GM21529 (cell line): Measurements from ENCODE around the gene GLG1.
"Not testable (repeated sequence)": the region's sequence is repeated elsewhere in the genome, so short reads cannot be mapped to it uniquely, and the experiment has no call there.

ENCODE experiments used
- ATAC-seq: cut with Tn5 transposase; IDR thresholded peaks from one replicate; pipeline ENCODE4 v1.9.1; 2021; ENCODE audit not compliant: unreplicated experiment

GLG1 gene

DNA sequence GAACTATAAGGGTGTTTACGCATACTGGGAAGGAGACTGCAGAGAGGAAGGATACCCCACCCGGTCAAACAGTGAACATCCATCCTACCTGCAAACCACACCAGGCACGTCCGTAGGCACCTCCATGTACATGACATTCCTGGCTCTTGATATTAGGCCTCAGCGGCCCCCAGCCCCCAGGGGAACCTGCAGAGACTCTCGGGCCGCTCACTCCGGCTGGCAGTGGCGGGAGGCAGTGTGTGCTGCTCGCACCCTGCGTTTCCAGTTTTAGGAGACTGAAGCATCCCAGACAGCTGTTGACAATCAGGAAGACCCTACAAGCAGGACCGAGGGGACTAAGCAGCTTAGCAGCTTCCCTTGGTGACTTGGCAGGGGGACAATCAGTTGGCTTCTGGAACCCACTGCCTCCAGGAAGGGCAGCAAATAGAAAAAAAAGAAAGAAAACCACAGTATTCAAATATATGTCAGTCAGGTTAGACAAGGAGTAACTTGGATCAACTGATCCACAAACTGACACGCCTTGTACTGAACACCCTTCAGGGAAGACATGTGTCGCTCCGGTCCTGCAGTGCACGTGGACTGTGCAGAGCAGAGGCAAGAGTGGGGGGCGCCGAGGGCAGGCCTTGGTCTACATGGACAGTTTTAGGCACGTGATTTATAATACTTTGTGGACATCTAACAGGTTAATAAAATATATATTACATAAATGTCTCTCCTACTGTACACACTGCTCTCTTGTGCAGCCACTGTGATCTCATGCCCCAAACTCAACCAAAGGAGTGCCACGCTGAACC lies 155.8 kb downstream of the GLG1 start:
- ATAC-seq: no peak

DNA sequence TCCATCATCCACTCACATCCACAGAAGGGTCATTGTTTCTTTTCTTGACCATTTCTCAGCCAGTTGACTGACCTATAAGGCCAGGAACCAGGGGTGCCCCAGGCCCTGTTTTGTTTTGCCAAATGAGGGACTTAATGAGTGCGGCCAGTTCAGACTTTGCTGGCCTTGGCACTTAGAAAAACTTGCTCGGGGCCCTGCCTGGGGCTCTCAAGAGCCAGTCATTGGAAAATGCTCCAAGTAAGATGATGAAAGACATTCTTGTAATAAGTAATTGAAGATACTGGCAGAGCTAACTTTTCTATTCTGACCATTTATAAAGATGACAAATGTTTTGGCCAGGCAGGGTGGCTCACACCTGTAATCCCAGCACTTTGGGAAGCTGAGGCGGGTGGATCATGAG lies 156.7 kb downstream of the GLG1 start:
- no peak for ATAC-seq

- ATAC-seq: no peak
Measured at GRCh38 chr16:74449470-74449869, 157.4 kb downstream of the GLG1 start.

DNA sequence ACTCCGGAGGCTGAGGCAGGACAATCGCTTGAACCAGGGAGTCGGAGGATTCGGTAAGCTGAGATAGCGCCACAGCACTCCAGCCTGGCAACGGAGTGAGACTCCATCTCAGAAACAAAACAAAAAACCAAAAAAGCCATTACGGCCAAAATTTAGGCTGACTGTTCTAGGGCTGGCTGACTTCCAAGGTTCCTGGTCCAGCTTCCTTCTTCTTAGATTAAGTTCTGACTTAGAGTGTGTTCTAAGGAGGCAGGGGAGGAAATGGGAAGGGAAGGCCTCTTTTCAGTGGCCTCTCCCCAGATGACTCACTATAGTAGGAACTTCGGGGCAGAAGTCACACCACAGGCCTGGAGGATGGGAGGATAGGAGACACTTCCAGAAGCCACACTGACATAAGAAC lies 157.9 kb downstream of the GLG1 start:
- ATAC-seq: no peak

- no peak for ATAC-seq
Measured at GRCh38 chr16:74447578-74447977, 159.3 kb downstream of the GLG1 start.

GRCh38 chr16:74446866-74447265 lies 160.0 kb downstream of the GLG1 start:
- no peak for ATAC-seq

GRCh38 chr16:74443624-74444346 lies 163.1 kb downstream of the GLG1 start:
- ATAC-seq: not testable (repeated sequence)

DNA sequence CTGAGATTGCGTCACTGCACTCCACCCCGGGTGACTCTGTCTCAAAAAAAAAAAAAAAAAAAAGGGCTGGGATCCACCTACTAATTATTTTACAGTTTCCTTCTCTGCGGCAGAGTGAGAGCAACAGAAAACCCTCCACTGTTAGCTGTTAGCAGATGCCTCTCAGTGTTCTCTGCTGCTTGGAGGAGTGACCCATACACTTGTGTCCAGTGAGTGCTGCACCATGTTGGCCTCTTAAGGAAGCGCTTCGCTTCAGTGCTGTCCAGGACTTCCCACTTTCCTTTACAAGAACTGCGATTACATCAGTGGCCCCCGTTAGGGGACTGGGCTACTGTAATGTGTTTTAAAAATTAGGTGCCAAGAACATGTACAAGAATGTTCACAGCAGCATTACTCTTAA lies 167.2 kb downstream of the GLG1 start:
- ATAC-seq: no peak

- ATAC-seq: no peak
Measured at GRCh38 chr16:74438492-74438979, 168.4 kb downstream of the GLG1 start.

GRCh38 chr16:74431516-74431915 lies 175.4 kb downstream of the GLG1 start:
- no peak for ATAC-seq

GRCh38 chr16:74430036-74430712 lies 176.7 kb downstream of the GLG1 start:
- ATAC-seq: peak; percentile 83

DNA sequence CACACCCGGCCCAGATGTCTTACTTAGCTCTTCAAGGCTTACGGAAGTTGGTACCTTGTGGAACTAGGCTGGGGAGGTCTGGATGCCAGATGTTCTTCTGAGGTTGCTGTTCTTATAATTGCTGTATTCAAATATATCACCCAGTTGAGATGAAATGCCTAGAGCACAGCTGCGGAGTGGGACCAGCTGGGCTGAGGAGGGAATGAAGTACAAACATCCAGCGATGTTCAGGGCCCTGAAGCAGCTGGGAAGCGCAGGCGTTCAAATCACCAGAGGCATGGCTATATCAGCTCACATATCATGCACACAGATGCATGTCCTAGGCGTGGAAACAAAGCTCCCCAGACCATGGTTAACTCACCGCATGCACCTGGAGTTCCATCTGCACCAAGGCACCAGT lies 178.4 kb downstream of the GLG1 start:
- not testable (repeated sequence) for ATAC-seq

- ATAC-seq: not testable (repeated sequence)
Measured at GRCh38 chr16:74425751-74426150, 181.2 kb downstream of the GLG1 start.

DNA sequence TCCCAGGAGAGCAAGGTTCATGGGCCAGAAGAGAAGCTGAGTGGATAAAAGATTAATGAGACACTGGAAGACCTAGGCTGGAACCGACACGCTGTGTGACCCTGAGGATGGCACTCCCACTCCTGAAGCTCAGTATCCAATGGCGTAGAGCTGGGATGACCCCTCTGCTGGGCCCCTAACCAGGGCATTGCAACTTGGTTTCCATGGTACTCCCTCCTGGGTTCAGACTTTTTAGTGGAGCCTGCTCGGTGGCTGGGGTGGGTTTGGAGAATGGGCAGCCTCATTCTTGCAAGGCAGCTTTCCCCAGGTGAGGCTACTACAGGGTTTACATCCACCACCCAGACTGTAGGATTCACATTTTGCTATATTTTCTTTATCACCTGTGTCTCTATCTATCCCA lies 183.2 kb downstream of the GLG1 start:
- ATAC-seq: not testable (repeated sequence)

- not testable (repeated sequence) for ATAC-seq
Measured at GRCh38 chr16:74422086-74422485, 184.8 kb downstream of the GLG1 start.

GRCh38 chr16:74421482-74421785 lies 185.5 kb downstream of the GLG1 start:
- not testable (repeated sequence) for ATAC-seq

DNA sequence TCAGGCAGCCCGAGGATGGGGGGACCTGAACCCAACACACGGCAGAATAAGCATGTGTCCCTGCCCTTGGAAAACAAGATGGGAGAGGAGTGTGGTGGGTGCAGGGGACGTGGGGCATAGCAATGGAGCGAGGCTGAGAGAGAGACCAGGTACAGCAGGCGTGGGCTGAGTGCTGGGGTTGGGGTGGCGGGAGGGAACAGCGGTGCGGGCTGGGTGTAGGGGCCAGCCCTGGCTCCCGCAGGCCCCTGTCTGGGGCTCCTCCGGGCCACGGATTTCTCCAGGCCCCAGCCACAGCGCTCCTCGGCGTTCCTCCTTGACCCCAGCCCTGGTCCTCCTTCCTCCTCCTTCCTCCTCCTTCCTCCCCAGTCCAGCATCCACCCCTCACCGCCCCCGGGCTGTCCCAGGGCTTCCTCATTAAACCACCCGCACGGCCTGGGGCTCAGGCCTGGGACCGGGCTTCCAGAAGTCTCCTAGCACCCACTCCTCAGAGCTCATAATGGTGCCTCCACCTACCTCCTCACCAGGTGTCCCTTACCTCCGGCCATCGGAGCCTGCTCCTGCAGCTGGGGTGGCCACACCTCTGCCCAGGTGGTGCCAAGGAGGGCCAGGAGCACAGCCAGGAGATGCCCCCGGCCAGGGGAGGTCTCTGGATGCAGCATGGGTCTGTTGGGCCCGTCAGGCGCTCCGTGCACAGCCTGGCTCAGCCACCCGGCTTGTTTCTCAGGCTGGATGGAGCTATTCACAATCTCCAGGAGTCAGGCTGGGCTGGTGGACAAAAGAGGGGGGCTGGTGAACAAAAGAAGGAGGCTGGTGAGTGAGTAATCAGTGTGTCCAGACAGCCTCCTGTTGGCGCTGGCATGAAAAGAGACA lies 186.1 kb downstream of the GLG1 start, which contains the start of gene CLEC18B:
Gene CLEC18B, minus strand, starts transcription at position 867 of the 870 bp plus-strand sequence. Its CDS starts 208 bp downstream, at position 659.
- ATAC-seq: not testable (repeated sequence)

GRCh38 chr16:74419811-74420210 lies 187.1 kb downstream of the GLG1 start:
- not testable (repeated sequence) for ATAC-seq

GRCh38 chr16:74417897-74418296 lies 189.0 kb downstream of the GLG1 start:
- ATAC-seq: not testable (repeated sequence)

- ATAC-seq: not testable (repeated sequence)
Measured at GRCh38 chr16:74413920-74414319, 193.0 kb downstream of the GLG1 start.

DNA sequence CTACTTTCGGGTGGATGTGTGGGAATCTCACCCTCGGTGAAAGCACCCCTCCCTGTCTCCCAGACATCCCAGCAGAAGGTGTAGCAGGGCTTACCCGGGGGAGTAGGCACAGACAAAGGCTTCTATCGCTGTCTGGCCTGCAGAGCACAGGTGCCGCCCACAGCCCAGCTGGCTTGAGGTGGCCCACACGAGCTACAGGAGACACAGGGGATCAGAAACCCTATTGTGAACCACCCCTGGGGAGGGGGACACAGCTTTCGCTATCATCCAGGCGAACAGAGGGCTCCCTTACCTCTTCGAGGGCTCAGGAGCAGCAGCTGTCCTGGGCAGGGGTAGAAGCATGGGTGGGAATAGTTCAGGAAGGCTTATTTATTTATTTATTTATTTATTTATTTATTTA lies 193.4 kb downstream of the GLG1 start:
- not testable (repeated sequence) for ATAC-seq
